Suprapubic skin (tissue), 4 donors: Measurements from ENCODE around the gene JDP2. TPM values are rescaled to one million over a fixed set of nuclear protein-coding genes. Genes with fewer than 3 reads are reported as not detected.

Experiments
- DNase-seq, 2 donors: peaks; one replicate each; pipeline ENCODE4 v3.0.0-alpha.2; 2019; ENCODE audit warnings: low spot score in 2 of 2
- H3K27ac ChIP-seq: fragments of 200-600 bp; sonication (generic); one replicate; pipeline ENCODE4 v1.5.1; 2019
- H3K27me3 ChIP-seq: fragments of 200-600 bp; sonication (generic); one replicate; pipeline ENCODE4 v1.5.1; 2019
- H3K36me3 ChIP-seq: fragments of 200-600 bp; sonication (generic); one replicate; pipeline ENCODE4 v1.5.1; 2019
- H3K4me1 ChIP-seq: fragments of 200-600 bp; sonication (generic); one replicate; pipeline ENCODE4 v1.5.1; 2019
- H3K4me3 ChIP-seq: fragments of 200-600 bp; sonication (generic); one replicate; pipeline ENCODE4 v1.5.1; 2019; ENCODE audit warnings: mild to moderate bottlenecking
- H3K9me3 ChIP-seq: fragments of 200-600 bp; sonication (generic); one replicate; pipeline ENCODE4 v1.5.1; 2019
- EP300 ChIP-seq: sonication (generic); formaldehyde crosslinking; IDR thresholded peaks from one replicate; pipeline ENCODE4 v1.6.1; 2017; ENCODE audit warnings: antibody characterized with exemption
- POLR2A ChIP-seq, 2 donors: fragments of 450-650 bp; IDR thresholded peaks; one replicate each; pipeline ENCODE4 v1.6.1; 2017; ENCODE audit warnings: antibody characterized with exemption in 2 of 2, mild to moderate bottlenecking in 2 of 2, moderate library complexity in 2 of 2
- POLR2AphosphoS5 ChIP-seq, 3 donors: sonication (generic); formaldehyde crosslinking; IDR thresholded peaks; one replicate each; pipeline ENCODE4 v1.6.1; 2017; ENCODE audit warnings: antibody characterized with exemption in 3 of 3
- WGBS: methylation state at CpG from one replicate; pipeline ENCODE4 v1.1.5; 2018; 5-methylcytosine and 5-hydroxymethylcytosine counted together
- total RNA-seq, 4 donors: library from RNA; depleted of rRNA; stranded (reverse); fragments of >200 nt; gene quantifications; one replicate each; pipeline ENCODE4 v1.1.0, GENCODE V29; 2016
- TF ChIP-seq, protein P1 (sequence below), 2 donors: fragments of 200-600 bp in 1 of 2; fragments of 450-650 bp in 1 of 2; sonication (generic) in 1 of 2; IDR thresholded peaks; one replicate each; pipeline ENCODE4 v1.5.1; 2016 to 2019; ENCODE audit warnings: antibody characterized with exemption in 2 of 2, mild to moderate bottlenecking in 1 of 2, moderate library complexity in 1 of 2

Gene JDP2
- total RNA-seq, 4 donors from 2014 or later: 36.0 to 72.7 (median 50.4) TPM

DNA sequence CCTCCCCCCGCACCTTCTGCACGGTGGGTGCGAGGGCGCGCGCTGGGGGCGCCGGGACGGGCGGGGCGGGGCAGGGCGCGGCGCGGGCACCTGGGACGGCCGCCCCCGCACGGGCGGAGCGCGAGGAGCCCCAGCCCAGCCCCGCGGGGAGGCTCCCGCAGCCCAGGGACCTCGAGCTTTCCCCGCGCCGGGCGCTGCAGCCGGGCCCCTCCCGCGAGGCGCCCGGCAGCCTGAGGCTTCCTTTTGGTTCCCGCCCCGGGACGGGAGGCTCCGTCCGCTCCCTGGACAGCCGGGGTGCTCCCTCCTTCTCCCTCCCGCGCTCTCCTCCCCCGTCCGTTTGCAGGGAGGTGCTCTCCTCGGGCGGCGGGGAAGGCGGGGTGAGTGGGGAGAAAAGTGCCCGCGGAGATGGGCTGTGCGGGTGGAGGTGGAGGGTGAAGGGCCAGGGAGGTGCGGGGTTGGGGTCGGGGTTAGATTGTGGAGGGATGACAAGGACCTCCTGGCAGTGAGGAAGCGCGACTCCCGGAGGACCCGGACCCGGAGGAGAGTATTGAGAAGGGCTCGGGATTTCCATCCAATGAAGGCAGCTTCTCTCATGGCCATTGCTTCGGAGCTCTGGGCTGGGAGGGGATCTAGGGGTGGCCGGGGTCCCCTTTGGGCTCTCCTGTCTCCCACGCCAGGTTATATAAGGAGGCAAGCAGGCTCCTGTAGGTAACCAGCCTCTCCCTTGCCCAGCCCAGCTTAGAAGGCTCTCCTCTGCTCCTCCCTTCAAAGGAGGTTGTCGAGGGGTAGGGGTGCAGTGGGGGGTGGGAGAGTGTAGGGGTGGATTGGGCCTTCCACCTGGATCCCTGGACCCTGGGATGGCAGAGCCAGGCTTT is 645 bp downstream of the JDP2 start:
- WGBS: 2% methylated on average over 17 of the region's 64 CpGs
- Histone ChIP-seq H3K36me3 (no peaks in the 10 kb centered on the region), H3K4me1 (peaks cover 47% of the 10 kb centered on the region), H3K4me3 (peak overlapping the region; percentile 81), H3K9me3 (no peaks in the 10 kb centered on the region), H3K27ac (peak overlapping the region; percentile 85), H3K27me3 (no peaks in the 10 kb centered on the region)
- TF ChIP-seq POLR2A (IDR thresholded peaks at IDR 0.05) (no peak), EP300 (no peak), POLR2AphosphoS5 (IDR thresholded peaks at IDR 0.05) (no peak)
- TF ChIP-seq, protein P1, sequence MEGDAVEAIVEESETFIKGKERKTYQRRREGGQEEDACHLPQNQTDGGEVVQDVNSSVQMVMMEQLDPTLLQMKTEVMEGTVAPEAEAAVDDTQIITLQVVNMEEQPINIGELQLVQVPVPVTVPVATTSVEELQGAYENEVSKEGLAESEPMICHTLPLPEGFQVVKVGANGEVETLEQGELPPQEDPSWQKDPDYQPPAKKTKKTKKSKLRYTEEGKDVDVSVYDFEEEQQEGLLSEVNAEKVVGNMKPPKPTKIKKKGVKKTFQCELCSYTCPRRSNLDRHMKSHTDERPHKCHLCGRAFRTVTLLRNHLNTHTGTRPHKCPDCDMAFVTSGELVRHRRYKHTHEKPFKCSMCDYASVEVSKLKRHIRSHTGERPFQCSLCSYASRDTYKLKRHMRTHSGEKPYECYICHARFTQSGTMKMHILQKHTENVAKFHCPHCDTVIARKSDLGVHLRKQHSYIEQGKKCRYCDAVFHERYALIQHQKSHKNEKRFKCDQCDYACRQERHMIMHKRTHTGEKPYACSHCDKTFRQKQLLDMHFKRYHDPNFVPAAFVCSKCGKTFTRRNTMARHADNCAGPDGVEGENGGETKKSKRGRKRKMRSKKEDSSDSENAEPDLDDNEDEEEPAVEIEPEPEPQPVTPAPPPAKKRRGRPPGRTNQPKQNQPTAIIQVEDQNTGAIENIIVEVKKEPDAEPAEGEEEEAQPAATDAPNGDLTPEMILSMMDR (IDR thresholded peaks at IDR 0.05): no peak
- peak in 1 of 2 donors; percentile 76 for DNase-seq

DNA sequence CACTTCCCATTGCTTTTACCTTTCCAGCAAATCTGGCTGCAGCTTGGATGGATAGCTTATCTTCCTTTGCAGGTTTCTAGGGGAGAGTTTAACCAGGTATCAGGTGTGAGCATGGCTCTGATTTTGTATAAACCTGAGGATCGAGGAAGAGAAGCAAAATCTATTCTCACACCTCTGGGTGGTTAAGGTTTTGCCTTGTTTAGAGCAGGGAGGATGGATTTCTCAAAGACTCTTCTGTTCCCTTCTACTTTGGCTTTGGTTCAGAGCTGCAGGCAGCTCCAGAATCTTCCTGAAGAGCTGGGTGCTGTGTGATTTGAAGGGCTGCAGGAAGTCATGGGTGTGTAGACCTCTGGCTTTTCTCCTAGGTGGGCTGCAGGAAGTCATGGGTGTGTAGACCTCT is 1.7 kb downstream of the JDP2 start:
- H3K27ac ChIP-seq: peak overlapping the region; percentile 45
- H3K4me3 ChIP-seq: peak overlapping the region; percentile 81
- H3K27me3 ChIP-seq: no peaks in the 10 kb centered on the region
- TF ChIP-seq EP300 (no peak), POLR2AphosphoS5 (IDR thresholded peaks at IDR 0.05) (no peak), POLR2A (IDR thresholded peaks at IDR 0.05) (no peak)
- TF ChIP-seq, protein P1 (IDR thresholded peaks at IDR 0.05): no peak
- H3K36me3 ChIP-seq: peaks cover under 1% of the 10 kb centered on the region
- no peaks in the 10 kb centered on the region for H3K9me3 ChIP-seq
- peaks cover 47% of the 10 kb centered on the region for H3K4me1 ChIP-seq
- DNase-seq: no peak
- WGBS: 46% methylated on average over 1 of the region's 1 CpG

DNA sequence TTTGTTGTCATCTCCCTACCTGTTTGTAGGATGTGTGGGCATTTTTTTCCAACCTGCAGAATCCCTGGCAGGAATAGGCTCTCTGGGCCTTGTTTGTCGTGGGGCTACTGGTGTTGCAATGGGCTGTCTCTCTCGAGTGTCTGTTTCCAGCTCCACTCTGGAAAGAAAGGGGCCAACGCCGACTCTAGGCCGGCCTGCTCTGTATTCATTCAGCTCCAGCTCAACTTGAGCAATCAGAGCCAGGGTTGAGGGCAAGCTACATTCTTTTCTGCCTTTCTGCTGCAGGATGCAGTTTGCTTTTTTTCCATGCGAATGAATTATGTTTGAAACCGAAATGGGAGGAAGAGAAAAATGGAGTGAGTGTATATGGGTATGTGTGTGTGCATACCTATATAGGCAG is 2.3 kb downstream of the JDP2 start:
- peaks cover 50% of the 10 kb centered on the region for H3K4me1 ChIP-seq

DNA sequence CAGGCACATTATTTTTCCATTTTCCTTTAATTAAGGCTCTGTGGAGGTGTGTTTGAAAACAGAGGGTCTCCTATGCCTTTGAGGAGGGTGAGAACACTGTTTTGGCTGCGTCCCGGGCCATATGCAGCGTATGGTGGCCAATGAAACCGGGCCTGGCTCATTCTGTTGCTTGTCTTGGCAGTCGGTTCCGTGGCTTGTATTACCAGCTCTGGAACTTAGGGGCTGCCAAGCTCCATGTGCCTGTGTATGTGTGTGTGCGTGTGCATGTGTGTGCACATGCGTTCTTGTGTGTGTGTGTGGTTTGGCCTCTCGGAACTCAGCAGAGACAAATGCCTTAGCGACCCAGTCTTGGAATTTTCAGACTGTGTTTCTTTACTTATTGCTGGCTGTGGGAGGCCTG is 2.7 kb downstream of the JDP2 start:
- H3K9me3 ChIP-seq: no peaks in the 10 kb centered on the region
- peaks cover 51% of the 10 kb centered on the region for H3K4me1 ChIP-seq
- H3K36me3 ChIP-seq: peaks cover 8% of the 10 kb centered on the region
- 29% methylated on average over 9 of the region's 10 CpGs for WGBS
- TF ChIP-seq EP300 (no peak), POLR2A (IDR thresholded peaks at IDR 0.05) (no peak), POLR2AphosphoS5 (IDR thresholded peaks at IDR 0.05) (peak in 1 of 3 donors; percentile 70)
- TF ChIP-seq, protein P1 (IDR thresholded peaks at IDR 0.05): no peak
- H3K27ac ChIP-seq: peak overlapping the region; percentile 45
- peak overlapping the region; percentile 81 for H3K4me3 ChIP-seq
- no peaks in the 10 kb centered on the region for H3K27me3 ChIP-seq
- DNase-seq: no peak

More for the DNA sequence above, 2.3 kb downstream of the JDP2 start:
- peak in 1 of 2 donors; percentile 74 for DNase-seq
- peak overlapping the region; percentile 45 for H3K27ac ChIP-seq
- peak overlapping the region; percentile 81 for H3K4me3 ChIP-seq
- H3K36me3 ChIP-seq: peaks cover 6% of the 10 kb centered on the region
- H3K27me3 ChIP-seq: no peaks in the 10 kb centered on the region
- no peaks in the 10 kb centered on the region for H3K9me3 ChIP-seq
- 26% methylated on average over 7 of the region's 7 CpGs for WGBS
- no peak for TF ChIP-seq EP300
- TF ChIP-seq, protein P1 (IDR thresholded peaks at IDR 0.05): no peak
- TF ChIP-seq POLR2A (IDR thresholded peaks at IDR 0.05): no peak
- TF ChIP-seq POLR2AphosphoS5 (IDR thresholded peaks at IDR 0.05): peak in 1 of 3 donors; percentile 18

DNA sequence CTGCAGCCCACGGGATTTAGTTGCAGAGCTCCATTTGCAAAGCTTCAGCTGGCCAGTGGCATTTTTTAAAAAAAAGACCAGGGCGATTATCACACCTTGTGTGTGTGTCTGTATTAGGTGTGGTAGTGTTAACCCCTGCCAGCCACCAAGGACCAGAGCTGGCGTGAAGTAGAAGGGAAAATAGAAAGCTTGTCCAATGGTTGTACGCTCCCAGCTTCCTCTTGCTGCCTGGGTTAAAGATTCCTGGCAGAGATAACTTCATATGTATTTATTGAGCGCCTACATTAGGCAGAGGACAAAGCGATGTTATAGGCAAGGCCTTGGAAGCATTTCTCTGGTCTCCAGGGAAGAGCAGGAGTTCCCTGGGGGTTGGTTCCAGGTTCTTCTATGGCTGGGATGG is 3.2 kb downstream of the JDP2 start:
- Histone ChIP-seq H3K4me1 (peaks cover 51% of the 10 kb centered on the region), H3K27ac (peak overlapping the region; percentile 45), H3K9me3 (no peaks in the 10 kb centered on the region), H3K36me3 (peaks cover 8% of the 10 kb centered on the region), H3K27me3 (no peaks in the 10 kb centered on the region), H3K4me3 (peak overlapping the region; percentile 81)
- TF ChIP-seq, protein P1 (IDR thresholded peaks at IDR 0.05): no peak
- TF ChIP-seq POLR2AphosphoS5 (IDR thresholded peaks at IDR 0.05): no peak
- no peak for TF ChIP-seq POLR2A (IDR thresholded peaks at IDR 0.05)
- TF ChIP-seq EP300: no peak
- WGBS: 32% methylated on average over 6 of the region's 6 CpGs
- no peak for DNase-seq
